Brain microvascular endothelial cell (primary cell): ENCODE data around the gene PIMREG.

ENCODE experiments used
- DNase-seq: peaks from one replicate; pipeline ENCODE4 v3.0.0-alpha.2; 2020
- H3K27ac ChIP-seq: fragments of 250-450 bp; sonication (Bioruptor Pico); 2 replicates; pipeline ENCODE4 v1.5.1; 2020; ENCODE audit warnings: mild to moderate bottlenecking, moderate library complexity
- H3K27me3 ChIP-seq: fragments of 250-450 bp; sonication (Bioruptor Pico); replicated peaks from 2 replicates; pipeline ENCODE4 v1.5.1; 2020; ENCODE audit warnings: mild to moderate bottlenecking
- H3K36me3 ChIP-seq: fragments of 250-450 bp; sonication (Bioruptor Pico); replicated peaks from 2 replicates; pipeline ENCODE4 v1.5.1; 2020; ENCODE audit warnings: mild to moderate bottlenecking
- H3K4me3 ChIP-seq: 2 replicates; pipeline ENCODE4 v1.5.1; 2011; ENCODE audit warnings: low read depth, mild to moderate bottlenecking, control low read depth, low read length, moderate library complexity
- in situ Hi-C: cut with HindIII; loops from 2 replicates; pipeline ENCODE4 v1.10.0; 2017; ENCODE audit warnings: low sequenced_read_pairs, low pct_ligation_motif_present
- TF ChIP-seq, protein P1 (sequence below): IDR thresholded peaks from 2 replicates; pipeline ENCODE4 v1.5.1; 2011; ENCODE audit warnings: low read depth, mild to moderate bottlenecking, moderate library complexity, low read length, control low read depth, inconsistent platforms; ENCODE audit errors: missing control alignments

The PIMREG gene

DNA sequence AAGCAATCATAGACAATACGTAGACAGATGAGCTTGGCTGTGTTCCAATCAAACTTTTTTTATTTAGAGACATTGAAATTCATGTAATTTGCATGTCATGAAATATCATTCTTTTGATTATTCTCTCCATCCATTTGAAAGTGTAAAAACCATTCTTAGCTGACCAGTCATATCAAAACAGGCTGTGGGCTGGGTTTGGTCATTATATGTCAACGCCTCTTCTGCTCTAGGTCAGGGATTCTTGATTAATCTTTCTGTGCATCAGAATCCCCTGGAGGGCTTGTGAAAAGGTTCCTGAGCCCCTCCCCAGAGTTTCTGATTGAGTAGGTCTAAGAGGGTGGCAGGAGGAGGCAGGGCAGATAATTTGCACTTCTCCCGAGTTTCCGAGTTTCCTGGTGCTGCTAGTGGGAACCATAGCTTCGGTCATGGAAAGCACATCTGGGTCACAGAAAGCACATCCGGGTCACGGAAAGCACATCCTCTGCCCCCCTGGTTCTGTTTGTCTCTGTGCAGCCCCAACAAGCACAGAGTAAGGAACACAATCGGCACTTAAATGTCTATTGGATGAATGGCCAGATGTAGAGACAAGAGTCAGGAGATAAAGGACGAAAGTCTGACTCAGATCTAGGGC lies 16.4 kb downstream of the PIMREG start:
- TF ChIP-seq, protein P1, sequence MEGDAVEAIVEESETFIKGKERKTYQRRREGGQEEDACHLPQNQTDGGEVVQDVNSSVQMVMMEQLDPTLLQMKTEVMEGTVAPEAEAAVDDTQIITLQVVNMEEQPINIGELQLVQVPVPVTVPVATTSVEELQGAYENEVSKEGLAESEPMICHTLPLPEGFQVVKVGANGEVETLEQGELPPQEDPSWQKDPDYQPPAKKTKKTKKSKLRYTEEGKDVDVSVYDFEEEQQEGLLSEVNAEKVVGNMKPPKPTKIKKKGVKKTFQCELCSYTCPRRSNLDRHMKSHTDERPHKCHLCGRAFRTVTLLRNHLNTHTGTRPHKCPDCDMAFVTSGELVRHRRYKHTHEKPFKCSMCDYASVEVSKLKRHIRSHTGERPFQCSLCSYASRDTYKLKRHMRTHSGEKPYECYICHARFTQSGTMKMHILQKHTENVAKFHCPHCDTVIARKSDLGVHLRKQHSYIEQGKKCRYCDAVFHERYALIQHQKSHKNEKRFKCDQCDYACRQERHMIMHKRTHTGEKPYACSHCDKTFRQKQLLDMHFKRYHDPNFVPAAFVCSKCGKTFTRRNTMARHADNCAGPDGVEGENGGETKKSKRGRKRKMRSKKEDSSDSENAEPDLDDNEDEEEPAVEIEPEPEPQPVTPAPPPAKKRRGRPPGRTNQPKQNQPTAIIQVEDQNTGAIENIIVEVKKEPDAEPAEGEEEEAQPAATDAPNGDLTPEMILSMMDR = no peak
- in situ Hi-C loops = no loop called here

DNA sequence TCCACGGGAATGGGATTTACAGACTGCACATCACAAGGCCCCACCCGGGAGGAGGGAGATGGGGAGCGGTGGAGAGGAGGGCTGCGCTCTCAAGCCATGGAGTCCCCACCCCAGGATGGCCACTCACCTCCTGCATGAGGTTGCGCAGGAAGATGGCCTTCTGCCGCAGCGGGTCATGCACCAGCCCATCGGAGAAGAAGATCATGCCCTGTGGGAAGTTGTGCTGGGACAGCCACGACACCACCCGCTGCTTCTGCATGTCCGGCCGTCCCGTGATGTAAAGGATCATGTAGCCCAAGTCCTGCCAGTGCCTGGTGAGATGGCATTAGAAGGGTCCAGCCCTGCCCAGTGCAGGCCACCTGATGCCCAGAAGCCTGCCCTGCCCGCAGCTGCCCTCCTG lies 17.0 kb downstream of the PIMREG start:
- in situ Hi-C loops = no loop called here
- DNase-seq = no peak
- Histone ChIP-seq H3K27me3 (no peaks in the 10 kb centered on the region), H3K4me3 (no peak overlapping the region), H3K36me3 (no peaks in the 10 kb centered on the region), H3K27ac (no peak overlapping the region)
- TF ChIP-seq, protein P1 = no peak

More for the DNA sequence above, 16.4 kb downstream of the PIMREG start:
- Histone ChIP-seq H3K27me3 (no peaks in the 10 kb centered on the region), H3K36me3 (no peaks in the 10 kb centered on the region), H3K4me3 (no peak overlapping the region), H3K27ac (no peak overlapping the region)
- no peak for DNase-seq

DNA sequence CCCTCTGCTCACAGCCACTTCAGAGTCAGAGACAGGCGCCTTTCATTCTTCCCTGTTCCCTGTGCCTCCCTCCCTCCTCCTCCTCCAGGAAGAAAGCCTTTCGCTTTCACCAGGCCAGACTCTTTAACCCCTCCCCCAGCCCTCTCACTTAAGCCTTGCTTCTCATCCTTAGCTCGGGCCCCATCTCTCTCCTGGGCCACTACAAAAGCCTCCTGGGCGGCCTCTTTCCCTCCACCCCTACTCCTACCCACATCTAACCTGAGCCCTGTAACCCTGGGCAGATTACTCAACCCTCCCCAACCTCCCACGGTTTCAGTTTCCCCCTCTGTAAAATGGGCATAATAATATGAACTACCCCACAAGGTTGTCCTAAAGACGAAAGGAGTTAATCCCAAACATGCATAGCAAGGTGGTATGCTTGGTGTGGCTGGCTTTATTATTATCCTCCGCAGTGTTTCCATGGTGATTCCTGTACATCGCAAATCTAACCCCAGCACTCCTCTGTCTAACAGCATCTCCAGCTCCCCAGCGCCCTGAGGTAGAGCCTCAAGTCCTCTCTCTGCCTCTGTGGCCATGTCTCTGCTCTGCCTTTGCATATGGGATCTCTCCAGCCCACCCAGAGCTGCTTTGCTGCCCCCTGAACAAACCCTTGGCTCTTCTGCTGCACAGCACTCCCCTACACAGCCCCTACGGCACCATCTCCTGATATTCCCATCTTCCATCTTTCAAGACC lies 17.7 kb downstream of the PIMREG start:
- TF ChIP-seq, protein P1 = no peak
- H3K27me3 ChIP-seq = no peaks in the 10 kb centered on the region
- no peak overlapping the region for H3K27ac ChIP-seq
- DNase-seq = no peak
- no peaks in the 10 kb centered on the region for H3K36me3 ChIP-seq
- in situ Hi-C loops = no loop called here
- no peak overlapping the region for H3K4me3 ChIP-seq

DNA sequence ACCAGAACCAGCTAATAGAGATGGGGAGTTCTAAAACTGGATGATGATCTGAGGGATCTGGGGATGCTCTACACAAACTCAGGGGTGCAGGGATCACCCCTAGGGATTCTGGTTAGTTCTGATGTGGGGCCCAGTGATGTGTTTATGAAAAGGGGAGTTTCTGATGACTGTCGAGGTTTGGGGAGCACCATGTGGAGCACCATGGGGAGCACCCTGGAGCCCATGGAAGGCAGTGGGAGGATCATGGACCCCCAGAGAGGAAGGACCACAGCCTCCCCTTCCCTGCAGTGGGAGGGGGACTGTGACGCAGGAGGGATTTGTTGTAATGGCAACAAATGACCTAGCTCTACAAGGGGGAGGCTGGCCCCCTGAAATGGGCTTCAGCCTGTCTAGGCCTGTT lies 18.4 kb downstream of the PIMREG start:
- DNase-seq = no peak
- no peaks in the 10 kb centered on the region for H3K36me3 ChIP-seq
- in situ Hi-C loops = no loop called here

DNA sequence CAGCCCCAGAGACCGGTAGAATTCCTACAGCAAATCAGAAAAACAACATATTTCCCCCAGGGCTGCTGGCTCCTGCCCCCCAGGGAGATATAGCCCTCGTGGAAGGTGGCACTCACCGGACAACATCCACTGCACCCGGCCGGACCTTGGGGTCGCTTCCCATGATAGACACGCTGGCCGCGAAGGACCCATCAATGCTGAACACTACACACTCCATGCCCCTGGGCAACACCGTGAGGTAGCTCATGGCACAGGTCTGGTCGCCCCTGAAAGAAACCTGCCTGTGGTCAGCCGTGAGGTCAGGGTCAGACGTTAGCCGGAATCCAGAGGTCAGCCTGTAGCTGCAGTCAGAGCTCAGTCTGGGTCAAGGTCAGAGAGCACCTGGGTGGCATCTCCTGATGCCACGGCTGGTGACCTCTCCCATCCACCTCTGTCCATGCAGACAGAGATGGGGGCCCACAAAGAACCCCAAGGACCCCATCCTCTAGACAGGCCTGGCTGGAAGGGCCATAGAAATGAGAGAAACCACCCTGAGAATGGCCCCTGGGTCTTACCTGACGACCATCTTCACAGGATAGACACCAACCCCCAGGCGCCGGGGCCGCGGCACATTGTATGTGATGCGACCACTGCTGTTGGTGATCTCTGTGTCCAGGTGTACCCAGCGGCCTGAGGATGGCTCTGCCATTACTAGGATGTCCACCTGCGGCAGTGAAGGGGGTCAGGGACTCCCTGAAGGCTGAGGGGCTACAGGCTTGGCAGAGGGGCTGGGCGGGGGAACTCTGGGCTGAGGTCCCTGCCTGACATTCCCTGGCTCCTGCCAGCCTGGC lies 19.6 kb downstream of the PIMREG start:
- in situ Hi-C loops = no loop called here
- TF ChIP-seq, protein P1 = no peak
- Histone ChIP-seq H3K36me3 (no peaks in the 10 kb centered on the region), H3K4me3 (no peak overlapping the region), H3K27ac (no peak overlapping the region), H3K27me3 (no peaks in the 10 kb centered on the region)
- DNase-seq = no peak

More for the DNA sequence above, 18.4 kb downstream of the PIMREG start:
- Histone ChIP-seq H3K27me3 (no peaks in the 10 kb centered on the region), H3K4me3 (no peak overlapping the region), H3K27ac (no peak overlapping the region)
- TF ChIP-seq, protein P1 = no peak
